Measurements from ENCODE around the gene SYNE2.

- TF ChIP-seq CTCF (IDR thresholded peaks at IDR 0.05; ENCODE audit: control extremely low read depth in 1 of 3, insufficient read depth in 1 of 3, low read depth in 1 of 3, low read length in 3 of 3) (no peak), ZNF274 (IDR thresholded peaks at IDR 0.05; ENCODE audit: borderline replicate concordance, extremely low read depth, low read length) (no peak), POLR2AphosphoS5 (IDR thresholded peaks at IDR 0.05; ENCODE audit: low read depth, low read length) (no peak), MAX (IDR thresholded peaks at IDR 0.05) (no peak), TAF1 (IDR thresholded peaks at IDR 0.05; ENCODE audit: low read depth, low read length) (no peak), POLR2A (IDR thresholded peaks at IDR 0.05; ENCODE audit: control extremely low read depth in 1 of 2, low read depth in 2 of 2, low read length in 2 of 2) (no peak), EP300 (IDR thresholded peaks at IDR 0.05; ENCODE audit: borderline replicate concordance in 1 of 2, low read depth in 2 of 2, low read length in 2 of 2) (no peak), SIX5 (IDR thresholded peaks at IDR 0.05; ENCODE audit: low read depth, low read length) (no peak), SIN3A (conservative IDR thresholded peaks at IDR 0.05 in 1 of 2, IDR thresholded peaks at IDR 0.05 in 1 of 2; ENCODE audit: low read depth in 1 of 2, low read length in 2 of 2) (no peak), SP4 (IDR thresholded peaks at IDR 0.05; ENCODE audit: low read length) (no peak)
These were observed 348.5 kb downstream of the SYNE2 start for GRCh38 chr14:64201296-64201695.

Measured in H1 (cell line).